Thoracic aorta (tissue), 2 donors: Measurements from ENCODE around the gene MS4A10. TPM values are rescaled to one million over a fixed set of nuclear protein-coding genes. Genes with fewer than 3 reads are reported as not detected.

Experiments used
- ATAC-seq: fragments of 150-250 bp; one replicate; pipeline ENCODE4 v1.8.0; 2017; ENCODE audit warnings: low read depth; ENCODE audit not compliant: insufficient number of reproducible peaks, low FRiP score
- DNase-seq: peaks from one replicate; pipeline ENCODE4 v3.0.0-alpha.2; 2020; ENCODE audit warnings: low spot score
- H3K27ac ChIP-seq, 2 donors: fragments of 200-600 bp; sonication (generic); 1 replicate in 1 of 2; 2 replicates in 1 of 2; pipeline ENCODE4 v1.5.1; 2016; ENCODE audit warnings: mild to moderate bottlenecking in 2 of 2, moderate library complexity in 2 of 2
- H3K27me3 ChIP-seq: fragments of 200-600 bp; sonication (generic); replicated peaks from 2 replicates; pipeline ENCODE4 v1.6.0; 2016; ENCODE audit warnings: mild to moderate bottlenecking; ENCODE audit not compliant: insufficient read depth
- H3K36me3 ChIP-seq: fragments of 200-600 bp; sonication (generic); one replicate; pipeline ENCODE4 v1.5.1; 2016
- H3K4me1 ChIP-seq, 2 donors: fragments of 200-600 bp; sonication (generic); 1 replicate in 1 of 2; 2 replicates in 1 of 2; pipeline versions ENCODE4 v1.5.1 to v1.6.0; 2016; ENCODE audit warnings: low read depth in 2 of 2, mild to moderate bottlenecking in 1 of 2; ENCODE audit not compliant: control insufficient read depth in 1 of 2
- H3K4me3 ChIP-seq: fragments of 200-600 bp; sonication (generic); 2 replicates; pipeline ENCODE4 v1.5.1; 2016; ENCODE audit warnings: mild to moderate bottlenecking
- H3K9me3 ChIP-seq: fragments of 200-600 bp; sonication (generic); 2 replicates; pipeline ENCODE4 v1.5.1; 2016
- CTCF ChIP-seq: fragments of 200-600 bp; sonication (generic); IDR thresholded peaks from one replicate; pipeline ENCODE4 v1.5.1; 2019; ENCODE audit warnings: antibody characterized with exemption
- total RNA-seq, 2 donors: library from RNA; depleted of rRNA; stranded (reverse); fragments of >200 nt; gene quantifications; one replicate each; pipeline versions ENCODE4 v1.1.0 to v1.2.3, GENCODE V29; 2016

MS4A10 gene
- total RNA-seq, 2 donors from 2014 or later: not detected

- TF ChIP-seq CTCF: no peak
- ATAC-seq (no peak), DNase-seq (no peak)
- Histone ChIP-seq H3K27me3 (no peaks in the 10 kb centered on the region), H3K36me3 (peaks cover 7% of the 10 kb centered on the region), H3K27ac (no peak overlapping the region), H3K9me3 (no peaks in the 10 kb centered on the region), H3K4me3 (peak overlapping the region; percentile 76), H3K4me1 (peaks cover 28 to 42% of the 10 kb centered on the region in 2 donors)
Observed at GRCh38 chr11:60844045-60844869, 59.1 kb downstream of the MS4A10 start.

GRCh38 chr11:60844870-60845221 is 59.7 kb downstream of the MS4A10 start:
- DNase-seq (no peak), ATAC-seq (no peak)
- H3K27ac ChIP-seq: no peak overlapping the region
- peaks cover 10% of the 10 kb centered on the region for H3K36me3 ChIP-seq
- no peak for TF ChIP-seq CTCF
- peaks cover 28 to 42% of the 10 kb centered on the region in 2 donors for H3K4me1 ChIP-seq
- no peak overlapping the region for H3K4me3 ChIP-seq
- no peaks in the 10 kb centered on the region for H3K27me3 ChIP-seq
- no peaks in the 10 kb centered on the region for H3K9me3 ChIP-seq

- no peak for TF ChIP-seq CTCF
- Histone ChIP-seq H3K27me3 (no peaks in the 10 kb centered on the region), H3K27ac (no peak overlapping the region), H3K9me3 (no peaks in the 10 kb centered on the region), H3K4me3 (no peak overlapping the region), H3K4me1 (peaks cover 28 to 39% of the 10 kb centered on the region in 2 donors), H3K36me3 (peaks cover 14% of the 10 kb centered on the region)
- DNase-seq: no peak
- ATAC-seq: no peak
Observed at GRCh38 chr11:60845338-60845737, 60.2 kb downstream of the MS4A10 start.

- no peaks in the 10 kb centered on the region for H3K9me3 ChIP-seq
- H3K27me3 ChIP-seq: no peaks in the 10 kb centered on the region
- H3K36me3 ChIP-seq: peaks cover 18% of the 10 kb centered on the region
- H3K4me3 ChIP-seq: no peak overlapping the region
- H3K4me1 ChIP-seq: peaks cover 20 to 24% of the 10 kb centered on the region in 2 donors
- no peak for ATAC-seq
- no peak overlapping the region for H3K27ac ChIP-seq
- no peak for DNase-seq
- no peak for TF ChIP-seq CTCF
Observed at GRCh38 chr11:60847281-60847680, 62.1 kb downstream of the MS4A10 start.

GRCh38 chr11:60847896-60848295 is 62.8 kb downstream of the MS4A10 start:
- Histone ChIP-seq H3K4me3 (no peak overlapping the region), H3K36me3 (peaks cover 18% of the 10 kb centered on the region), H3K4me1 (peaks cover 17 to 18% of the 10 kb centered on the region in 2 donors), H3K27ac (no peak overlapping the region), H3K9me3 (no peaks in the 10 kb centered on the region), H3K27me3 (no peaks in the 10 kb centered on the region)
- TF ChIP-seq CTCF: no peak
- DNase-seq (no peak), ATAC-seq (no peak)
